IMR-90 (cell line): Measurements from ENCODE around the gene MBD1. TPM values are rescaled to one million over a fixed set of nuclear protein-coding genes. Genes with fewer than 3 reads are reported as not detected.

Source experiments
- ATAC-seq: fragments of 200-7000 bp; cut with Tn5 transposase; 2 replicates; pipeline ENCODE4 v1.9.1; 2020; ENCODE audit warnings: low read depth, mild to moderate bottlenecking, moderate library complexity
- BruUV-seq: library from RNA; stranded (reverse); fragments of 400-500 nt; replicated peaks from 2 replicates; lab custom pipeline; 2021; lab: Mats Ljungman, UMichigan
- CTCF ChIA-PET: fragments of 300-600 bp; formaldehyde crosslinking; extraction: SDS; loops from one replicate; lab custom pipeline; 2021; ENCODE audit warnings: antibody characterized with exemption; lab: Yijun Ruan, JAX
- POLR2A ChIA-PET: fragments of 300-600 bp; sonication (Branson Sonifier 250); formaldehyde crosslinking; loops from one replicate; lab custom pipeline; 2022; ENCODE audit warnings: antibody characterized with exemption; ENCODE audit not compliant: unreplicated experiment; lab: Charles Lee
- DNase-seq: peaks from one replicate; pipeline ENCODE4 v3.0.0; 2013
- H2AFZ ChIP-seq: replicated peaks from 2 replicates; pipeline ENCODE3; 2013; ENCODE audit warnings: low read length, mild to moderate bottlenecking; ENCODE audit not compliant: poor library complexity
- H2AK5ac ChIP-seq: 2 replicates; pipeline ENCODE4 v1.6.1; 2013; ENCODE audit warnings: low read depth, low read length, inconsistent platforms
- H2AK9ac ChIP-seq: replicated peaks from 2 replicates; pipeline ENCODE3; 2013; ENCODE audit warnings: mild to moderate bottlenecking, low read depth, low read length, moderate library complexity; ENCODE audit not compliant: poor library complexity
- H2BK120ac ChIP-seq: 2 replicates; pipeline ENCODE4 v1.6.1; 2013; ENCODE audit warnings: low read depth, low read length, inconsistent platforms
- H2BK15ac ChIP-seq: 3 replicates; pipeline ENCODE4 v1.6.1; 2013; ENCODE audit warnings: low read depth, low read length, inconsistent platforms
- H2BK20ac ChIP-seq: 2 replicates; pipeline ENCODE4 v1.6.1; 2013; ENCODE audit warnings: low read depth, mild to moderate bottlenecking, inconsistent platforms, low read length, moderate library complexity
- H2BK5ac ChIP-seq: 2 replicates; pipeline ENCODE4 v1.6.1; 2013; ENCODE audit warnings: mild to moderate bottlenecking, low read depth, low read length, inconsistent platforms; ENCODE audit not compliant: poor library complexity, severe bottlenecking
- H3K14ac ChIP-seq: replicated peaks from 2 replicates; pipeline ENCODE4 v1.6.1; 2013; ENCODE audit warnings: low read depth, low read length, inconsistent platforms
- H3K18ac ChIP-seq: 2 replicates; pipeline ENCODE4 v1.6.1; 2013; ENCODE audit warnings: low read depth, low read length, control low read depth
- H3K23ac ChIP-seq: 2 replicates; pipeline ENCODE4 v1.6.1; 2013; ENCODE audit warnings: low read depth, low read length, inconsistent platforms
- H3K27ac ChIP-seq: 2 replicates; pipeline ENCODE4 v1.5.1; 2013; ENCODE audit warnings: mild to moderate bottlenecking, control low read depth, low read length; ENCODE audit not compliant: insufficient read depth
- H3K27me3 ChIP-seq: 2 replicates; pipeline ENCODE4 v1.6.1; 2013; ENCODE audit warnings: low read length; ENCODE audit not compliant: control insufficient read depth, insufficient read depth
- H3K36me3 ChIP-seq: 2 replicates; pipeline ENCODE4 v1.6.1; 2013; ENCODE audit warnings: low read length, mixed read lengths; ENCODE audit not compliant: control insufficient read depth, insufficient read depth
- H3K4ac ChIP-seq: 2 replicates; pipeline ENCODE4 v1.6.1; 2013; ENCODE audit warnings: low read depth, low read length, inconsistent platforms
- H3K4me1 ChIP-seq: 2 replicates; pipeline ENCODE4 v1.6.1; 2013; ENCODE audit warnings: low read length, mixed read lengths; ENCODE audit not compliant: control insufficient read depth, insufficient read depth
- H3K4me2 ChIP-seq: 2 replicates; pipeline ENCODE4 v1.6.1; 2013; ENCODE audit warnings: low read depth, mild to moderate bottlenecking, control low read depth, low read length, moderate library complexity
- H3K4me3 ChIP-seq: 2 replicates; pipeline ENCODE4 v1.5.1; 2013; ENCODE audit warnings: low read depth, mild to moderate bottlenecking, control low read depth, low read length, moderate library complexity; ENCODE audit not compliant: insufficient read depth
- H3K56ac ChIP-seq: 2 replicates; pipeline ENCODE4 v1.6.1; 2013; ENCODE audit warnings: low read length, inconsistent platforms; ENCODE audit not compliant: insufficient read depth; ENCODE audit errors: extremely low read depth
- H3K79me1 ChIP-seq, 2 experiments: 2 replicates each; pipeline ENCODE4 v1.6.1; 2013; ENCODE audit warnings: low read length in 2 of 2, inconsistent platforms in 1 of 2, low read depth in 1 of 2
- H3K9ac ChIP-seq: 2 replicates; pipeline ENCODE4 v1.6.1; 2013; ENCODE audit warnings: low read depth, low read length, control low read depth
- H3K9me1 ChIP-seq: 2 replicates; pipeline ENCODE4 v1.6.1; 2013; ENCODE audit warnings: low read length, inconsistent platforms; ENCODE audit not compliant: insufficient read depth
- H3K9me3 ChIP-seq: 2 replicates; pipeline ENCODE4 v1.6.1; 2013; ENCODE audit warnings: low read length; ENCODE audit not compliant: control insufficient read depth, insufficient read depth
- H4K20me1 ChIP-seq: 2 replicates; pipeline ENCODE4 v1.6.1; 2013; ENCODE audit warnings: low read length, inconsistent platforms; ENCODE audit not compliant: insufficient read depth
- H4K5ac ChIP-seq: 2 replicates; pipeline ENCODE4 v1.6.1; 2013; ENCODE audit warnings: mild to moderate bottlenecking, low read depth, low read length, control low read depth
- H4K8ac ChIP-seq, 2 experiments: 2 replicates each; pipeline ENCODE4 v1.6.1; 2013; ENCODE audit warnings: low read depth in 2 of 2, low read length in 2 of 2, control low read depth in 1 of 2, inconsistent platforms in 1 of 2
- H4K91ac ChIP-seq: 2 replicates; pipeline ENCODE4 v1.6.1; 2013; ENCODE audit warnings: low read depth, low read length, inconsistent platforms; ENCODE audit not compliant: insufficient read depth
- BHLHE40 ChIP-seq: fragments of 150-350 bp; IDR thresholded peaks from 2 replicates; pipeline ENCODE4 v1.6.1; 2016; ENCODE audit warnings: mild to moderate bottlenecking, low read depth, low read length
- CEBPB ChIP-seq: IDR thresholded peaks from 2 replicates; pipeline ENCODE4 v1.6.1; 2012; ENCODE audit warnings: low read depth, low read length, improper control_type of control experiment
- CHD1 ChIP-seq: IDR thresholded peaks from 2 replicates; pipeline ENCODE4 v1.6.1; 2012; ENCODE audit warnings: low read depth, low read length, improper control_type of control experiment
- CTCF ChIP-seq: conservative IDR thresholded peaks from 2 replicates; pipeline ENCODE4 v1.5.1; 2012; ENCODE audit warnings: mild to moderate bottlenecking, low read depth, low read length, improper control_type of control experiment
- ELK1 ChIP-seq: fragments of 150-350 bp; IDR thresholded peaks from 2 replicates; pipeline ENCODE4 v1.6.1; 2016; ENCODE audit warnings: low read depth, mild to moderate bottlenecking, low read length, moderate library complexity, borderline replicate concordance
- FOS ChIP-seq: fragments of 150-350 bp; IDR thresholded peaks from 2 replicates; pipeline ENCODE4 v1.6.1; 2016; ENCODE audit warnings: low read depth, low read length
- MAFK ChIP-seq: IDR thresholded peaks from 2 replicates; pipeline ENCODE4 v1.6.1; 2012; ENCODE audit warnings: low read depth, low read length, improper control_type of control experiment
- MAZ ChIP-seq: IDR thresholded peaks from 2 replicates; pipeline ENCODE4 v1.6.1; 2012; ENCODE audit warnings: low read depth, mild to moderate bottlenecking, low read length, improper control_type of control experiment, moderate library complexity, borderline replicate concordance
- MXI1 ChIP-seq: IDR thresholded peaks from 2 replicates; pipeline ENCODE4 v1.6.1; 2012; ENCODE audit warnings: low read depth, mild to moderate bottlenecking, low read length, moderate library complexity, borderline replicate concordance
- NFE2L2 ChIP-seq: fragments of 150-350 bp; IDR thresholded peaks from 2 replicates; pipeline ENCODE4 v1.6.1; 2016; ENCODE audit warnings: low read depth, mild to moderate bottlenecking, low read length
- POLR2A ChIP-seq: IDR thresholded peaks from 2 replicates; pipeline ENCODE4 v1.6.1; 2012; ENCODE audit warnings: mild to moderate bottlenecking, low read depth, low read length
- RAD21 ChIP-seq: IDR thresholded peaks from 2 replicates; pipeline ENCODE4 v1.6.1; 2012; ENCODE audit warnings: low read length, improper control_type of control experiment
- RCOR1 ChIP-seq: IDR thresholded peaks from 2 replicates; pipeline ENCODE4 v1.6.1; 2012; ENCODE audit warnings: mild to moderate bottlenecking, low read length, improper control_type of control experiment; ENCODE audit not compliant: insufficient replicate concordance
- RFX5 ChIP-seq: IDR thresholded peaks from 2 replicates; pipeline ENCODE4 v1.8.0; 2012; ENCODE audit warnings: low read depth, mild to moderate bottlenecking, low read length, moderate library complexity
- SMC3 ChIP-seq: fragments of 150-350 bp; IDR thresholded peaks from 2 replicates; pipeline ENCODE4 v1.6.1; 2016; ENCODE audit warnings: low read depth, mild to moderate bottlenecking, antibody characterized with exemption, low read length, moderate library complexity
- USF2 ChIP-seq: fragments of 150-350 bp; IDR thresholded peaks from 2 replicates; pipeline ENCODE4 v1.6.1; 2017; ENCODE audit warnings: mild to moderate bottlenecking, antibody characterized with exemption, low read length, low read depth
- dilution Hi-C: fragments of 300-500 bp; cut with HindIII; formaldehyde crosslinking; loops from one replicate; pipeline ENCODE4 v1.14.3; 2018; ENCODE audit warnings: low sequenced_read_pairs; ENCODE audit not compliant: unreplicated experiment
- in situ Hi-C: fragments of 300-500 bp; cut with MboI; formaldehyde crosslinking; loops from 3 replicates; pipeline ENCODE4 v1.14.3; 2019; ENCODE audit warnings: low sequenced_read_pairs, inconsistent platforms, mixed read lengths
- intact Hi-C: fragments of 100-400 bp; cut with micrococcal nuclease; formaldehyde crosslinking; loops from 2 replicates; pipeline ENCODE4 v1.10.0; 2022
- polyA plus RNA-seq, 3 experiments: library from polyadenylated mRNA; depleted of rRNA; stranded (reverse); fragments of >200 nt; gene quantifications; 2 replicates each; pipeline ENCODE4 v1.2.3, GENCODE V29; 2012; ENCODE audit warnings: low replicate concordance in 1 of 3
- total RNA-seq: library from RNA; depleted of rRNA; stranded (reverse); fragments of >200 nt; gene quantifications from 2 replicates; pipeline ENCODE4 v1.2.3, GENCODE V29; 2012

MBD1 gene
- total and polyA plus RNA-seq, 2 of the 4 experiments (the other 2 are of a cell fraction), result 31.7 to 56.5 TPM

- intact Hi-C loops, result no loop called here
- Histone ChIP-seq H3K4me2 (no peak overlapping the region), H3K56ac (no peak overlapping the region), H4K20me1 (no peaks in the 10 kb centered on the region), H4K91ac (no peak overlapping the region), H3K9me3 (no peaks in the 10 kb centered on the region), H3K4me3 (no peak overlapping the region), H3K4me1 (no peaks in the 10 kb centered on the region), H4K5ac (no peak overlapping the region), H4K8ac (no peak overlapping the region), H3K79me1 (no peaks in the 10 kb centered on the region; a peak in 1 of 4 replicates), H3K18ac (no peak overlapping the region), H2AK9ac (no peak overlapping the region), H3K9me1 (no peaks in the 10 kb centered on the region; the same call in 1 of the 2 replicates), H2BK120ac (no peak overlapping the region), H3K27me3 (no peaks in the 10 kb centered on the region), H3K14ac (no peak overlapping the region), H2BK20ac (no peak overlapping the region), H3K23ac (no peak overlapping the region), H2BK5ac (no peak overlapping the region), H2AK5ac (no peak overlapping the region), H3K4ac (no peak overlapping the region), H3K27ac (no peak overlapping the region), H3K36me3 (no peaks in the 10 kb centered on the region), H2BK15ac (no peak overlapping the region), H2AFZ (no peak overlapping the region), H3K9ac (no peak overlapping the region)
- POLR2A ChIA-PET, result interaction anchor here (0.5 kb wide), 1 partner anchor 1399 kb away, joined by 19 read pairs; no protein-coding TSS in a partner anchor
- CTCF ChIA-PET, result no interaction called here
- in situ Hi-C loops, result no loop called here
- no peak for ATAC-seq
- TF ChIP-seq MAFK, result no peak
- no peak for TF ChIP-seq FOS
- TF ChIP-seq RAD21, result no peak
- no peak for TF ChIP-seq ELK1
- TF ChIP-seq POLR2A, result no peak
- no peak for TF ChIP-seq RFX5
- TF ChIP-seq CHD1, result no peak
- no peak for TF ChIP-seq NFE2L2
- no peak for TF ChIP-seq CTCF
- TF ChIP-seq CEBPB, result no peak
- TF ChIP-seq MAZ, result no peak
- no peak for TF ChIP-seq BHLHE40
- TF ChIP-seq USF2, result no peak
- TF ChIP-seq SMC3, result no peak
- TF ChIP-seq RCOR1, result no peak
- TF ChIP-seq MXI1, result no peak
- BruUV-seq, result no TSS peak
- dilution Hi-C loops, result no loop called here
- no peak for DNase-seq
These were observed 18.3 kb downstream of the MBD1 start for GRCh38 chr18:50262977-50263376.
